ENCODE results near the gene POR. TPM values are rescaled to one million over a fixed set of nuclear protein-coding genes. Genes with fewer than 3 reads are reported as not detected.

Gene POR
- total and polyA plus RNA-seq, 7 donors, result 20.4 to 98.9 (median 39.3) TPM

DNA sequence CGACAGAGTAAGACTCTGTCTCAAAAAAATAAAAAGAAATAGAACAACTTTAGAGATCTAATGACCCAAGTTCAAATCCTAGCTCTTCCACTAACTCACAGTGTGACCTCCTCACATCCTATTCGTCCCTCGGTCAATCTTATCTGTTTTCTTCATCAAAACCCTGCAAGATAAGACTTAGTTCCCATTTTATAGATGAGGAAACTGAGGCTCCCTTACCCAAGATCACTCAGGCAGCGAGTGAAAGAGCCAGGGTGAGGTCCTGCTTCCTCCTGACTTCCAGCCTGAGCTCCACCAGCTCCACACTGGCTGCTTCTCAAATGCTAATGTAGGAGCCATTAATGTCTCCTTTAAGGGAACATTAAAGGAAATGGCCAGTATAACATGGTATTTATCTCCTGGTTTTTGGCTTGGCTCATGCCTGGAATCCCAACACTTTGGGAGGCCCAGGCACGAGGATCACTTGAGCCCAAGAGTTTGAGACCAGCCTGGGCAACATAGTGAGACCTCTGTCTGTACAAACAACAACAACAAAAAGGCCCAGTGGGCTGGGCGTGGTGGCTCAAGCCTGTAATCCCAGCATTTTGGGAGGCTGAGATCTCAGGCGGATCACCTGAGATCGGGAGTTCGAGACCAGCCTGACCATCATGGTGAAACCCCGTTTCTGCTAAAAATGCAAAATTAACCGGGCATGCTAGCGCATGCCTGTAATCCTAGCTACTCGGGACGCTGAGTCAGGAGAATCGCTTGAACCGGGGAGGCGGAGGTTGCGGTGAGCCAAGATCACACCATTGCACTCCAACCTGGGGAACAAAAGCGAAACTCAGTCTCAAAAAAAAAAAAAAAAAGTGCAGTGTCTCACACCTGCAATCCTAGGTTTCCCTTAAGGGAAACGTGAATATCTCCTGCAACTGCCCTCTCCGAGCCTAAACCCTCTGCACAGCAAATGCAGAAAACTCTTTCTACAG is 39.6 kb upstream of the POR start:
- no peak overlapping the region for H3K4me3 ChIP-seq

GRCh38 chr7:75876126-75876881 is 38.7 kb upstream of the POR start:
- H3K4me1 ChIP-seq, result peaks cover 0 to 25% (median 24%) of the 10 kb centered on the region in 4 donors
- H3K27me3 ChIP-seq, result no peaks in the 10 kb centered on the region
- H3K4me3 ChIP-seq, result no peak overlapping the region
- H3K36me3 ChIP-seq, result peaks cover 0 to 7% (median under 1%) of the 10 kb centered on the region in 4 donors
- 81 to 84% methylated on average over 11 of the region's 11 CpGs for WGBS, 2 donors
- no peak overlapping the region for H3K27ac ChIP-seq
- TF ChIP-seq POLR2A (IDR thresholded peaks at IDR 0.05) (no peak), POLR2AphosphoS5 (IDR thresholded peaks at IDR 0.05) (no peak), EP300 (IDR thresholded peaks at IDR 0.05) (no peak)
- TF ChIP-seq, protein P1, sequence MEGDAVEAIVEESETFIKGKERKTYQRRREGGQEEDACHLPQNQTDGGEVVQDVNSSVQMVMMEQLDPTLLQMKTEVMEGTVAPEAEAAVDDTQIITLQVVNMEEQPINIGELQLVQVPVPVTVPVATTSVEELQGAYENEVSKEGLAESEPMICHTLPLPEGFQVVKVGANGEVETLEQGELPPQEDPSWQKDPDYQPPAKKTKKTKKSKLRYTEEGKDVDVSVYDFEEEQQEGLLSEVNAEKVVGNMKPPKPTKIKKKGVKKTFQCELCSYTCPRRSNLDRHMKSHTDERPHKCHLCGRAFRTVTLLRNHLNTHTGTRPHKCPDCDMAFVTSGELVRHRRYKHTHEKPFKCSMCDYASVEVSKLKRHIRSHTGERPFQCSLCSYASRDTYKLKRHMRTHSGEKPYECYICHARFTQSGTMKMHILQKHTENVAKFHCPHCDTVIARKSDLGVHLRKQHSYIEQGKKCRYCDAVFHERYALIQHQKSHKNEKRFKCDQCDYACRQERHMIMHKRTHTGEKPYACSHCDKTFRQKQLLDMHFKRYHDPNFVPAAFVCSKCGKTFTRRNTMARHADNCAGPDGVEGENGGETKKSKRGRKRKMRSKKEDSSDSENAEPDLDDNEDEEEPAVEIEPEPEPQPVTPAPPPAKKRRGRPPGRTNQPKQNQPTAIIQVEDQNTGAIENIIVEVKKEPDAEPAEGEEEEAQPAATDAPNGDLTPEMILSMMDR (IDR thresholded peaks at IDR 0.05), result no peak
- H3K9me3 ChIP-seq, result no peaks in the 10 kb centered on the region
- DNase-seq, result no peak
- intact Hi-C loops (cut with DNase I), result no loop called here

More for the DNA sequence above, 39.6 kb upstream of the POR start:
- H3K27me3 ChIP-seq, result no peaks in the 10 kb centered on the region
- H3K36me3 ChIP-seq, result no peaks in the 10 kb centered on the region
- TF ChIP-seq, protein P1 (IDR thresholded peaks at IDR 0.05), result no peak
- TF ChIP-seq POLR2A (IDR thresholded peaks at IDR 0.05) (no peak), POLR2AphosphoS5 (IDR thresholded peaks at IDR 0.05) (no peak), EP300 (IDR thresholded peaks at IDR 0.05) (no peak)
- intact Hi-C loops (cut with DNase I), result no loop called here
- no peak overlapping the region for H3K27ac ChIP-seq
- DNase-seq, result no peak
- H3K4me1 ChIP-seq, result peaks cover 0 to 25% (median 21%) of the 10 kb centered on the region in 4 donors
- no peaks in the 10 kb centered on the region for H3K9me3 ChIP-seq
- 91 to 92% methylated on average over 21 of the region's 21 CpGs for WGBS, 2 donors

DNA sequence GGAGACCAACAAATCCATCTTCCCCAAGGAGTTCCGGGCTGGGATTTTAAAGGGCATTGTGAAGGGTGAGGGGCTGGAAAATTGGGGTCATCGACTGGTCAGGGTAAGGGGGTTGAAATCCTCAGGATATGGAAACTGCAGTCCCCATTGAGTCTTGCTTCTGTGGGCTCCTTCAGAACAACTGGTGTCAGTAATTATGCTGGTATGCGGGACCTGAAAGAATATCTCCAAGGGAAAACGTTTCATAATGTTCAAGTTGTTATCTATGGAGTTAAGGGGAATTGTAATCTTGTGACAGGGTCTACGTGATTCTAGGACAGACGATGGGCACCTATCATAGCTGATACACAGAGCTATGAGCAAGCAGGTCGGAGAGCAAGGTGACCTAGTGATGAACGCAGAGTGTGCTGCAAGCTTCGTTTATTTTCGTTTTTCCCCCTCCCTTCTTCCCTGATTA is 36.6 kb upstream of the POR start:
- H3K27me3 ChIP-seq, result no peaks in the 10 kb centered on the region
- H3K36me3 ChIP-seq, result peaks cover 8 to 26% (median 19%) of the 10 kb centered on the region in 4 donors
- TF ChIP-seq, protein P1 (IDR thresholded peaks at IDR 0.05), result no peak
- TF ChIP-seq POLR2A (IDR thresholded peaks at IDR 0.05), result no peak
- TF ChIP-seq POLR2AphosphoS5 (IDR thresholded peaks at IDR 0.05), result no peak
- no peak for TF ChIP-seq EP300 (IDR thresholded peaks at IDR 0.05)
- WGBS, 2 donors, result 21 to 23% methylated on average over 10 of the region's 10 CpGs
- peaks cover 0 to 23% (median 16%) of the 10 kb centered on the region in 4 donors for H3K4me1 ChIP-seq
- peak overlapping the region; percentile 70 to 85 (median 83) for H3K27ac ChIP-seq
- DNase-seq, result no peak
- intact Hi-C loops (cut with DNase I), result loop anchor here (2.0 kb wide), 2 partner anchors 36 to 90 kb away; partner anchors contain the start of gene POR
- no peaks in the 10 kb centered on the region for H3K9me3 ChIP-seq
- H3K4me3 ChIP-seq, result peak overlapping the region; percentile 21 to 85 (median 76)

DNA sequence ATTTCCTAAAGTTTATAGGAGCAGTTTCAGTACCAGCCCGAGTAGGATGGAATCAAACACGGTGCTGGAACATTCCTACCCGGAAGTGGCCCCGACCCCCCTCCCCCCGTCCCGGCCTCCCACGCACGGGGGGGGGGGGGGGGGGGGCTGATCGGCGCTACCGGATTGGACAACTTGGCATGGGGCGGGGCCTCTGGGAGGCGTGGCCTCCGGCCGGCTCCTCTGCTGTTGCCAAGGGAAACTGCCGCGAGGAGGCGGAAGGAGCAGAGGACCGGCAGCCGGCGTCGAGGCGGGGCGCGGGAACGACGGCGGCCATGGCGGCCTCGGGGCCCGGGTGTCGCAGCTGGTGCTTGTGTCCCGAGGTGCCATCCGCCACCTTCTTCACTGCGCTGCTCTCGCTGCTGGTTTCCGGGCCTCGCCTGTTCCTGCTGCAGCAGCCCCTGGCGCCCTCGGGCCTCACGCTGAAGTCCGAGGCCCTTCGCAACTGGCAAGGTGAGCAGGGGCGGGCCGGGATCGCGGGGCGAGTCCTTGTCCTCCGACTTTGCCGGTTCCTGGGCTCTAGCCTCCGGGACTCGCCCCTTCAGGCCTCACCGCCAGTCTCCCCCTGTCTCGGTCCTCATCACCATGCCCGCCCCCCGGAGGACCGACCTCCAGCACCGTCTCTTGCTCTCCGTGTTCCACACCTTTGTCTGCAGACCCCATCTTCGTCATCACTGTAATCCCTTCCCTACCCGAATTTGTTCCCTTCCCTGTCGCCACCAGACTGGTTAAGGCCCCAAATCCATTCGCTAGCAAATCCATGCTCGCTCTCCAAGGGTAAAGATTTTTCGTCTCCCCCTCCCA is 36.0 kb upstream of the POR start, which contains the start of gene RHBDD2:
Gene RHBDD2, plus strand, starts transcription at position 266 of the 843 bp plus-strand sequence. Its CDS starts 49 bp downstream, at position 315.
- Histone ChIP-seq H3K9me3 (no peaks in the 10 kb centered on the region), H3K4me3 (peak within 1 kb of the TSS; percentile 66 to 85 (median 76)), H3K4me1 (peaks cover 0 to 23% (median 16%) of the 10 kb centered on the region in 4 donors), H3K27me3 (no peaks in the 10 kb centered on the region), H3K27ac (peak within 1 kb of the TSS; percentile 70 to 85 (median 83)), H3K36me3 (peaks cover 8 to 33% (median 24%) of the 10 kb centered on the region in 4 donors)
- whole genome bisulfite sequencing, 2 donors, result 1% methylated on average over 64 to 65 of the region's 65 CpGs
- intact Hi-C loops (cut with DNase I), result loop anchor here (1.0 to 2.0 kb wide), 3 partner anchors 36 to 115 kb away; partner anchors contain the start of genes POR and TMEM120A
- TF ChIP-seq POLR2A (IDR thresholded peaks at IDR 0.05) (peak; percentile 92 to 94), EP300 (IDR thresholded peaks at IDR 0.05) (no peak), POLR2AphosphoS5 (IDR thresholded peaks at IDR 0.05) (peak; percentile 95 to 99 (median 98))
- TF ChIP-seq, protein P1 (IDR thresholded peaks at IDR 0.05), result peak in 1 of 4 experiments; percentile 25
- DNase-seq, result peak; percentile 98

Data from sigmoid colon (tissue), 7 donors.